Measurements from ENCODE around the gene ATP5PD. TPM values are rescaled to one million over a fixed set of nuclear protein-coding genes. Genes with fewer than 3 reads are reported as not detected.

ATP5PD gene
- polyA plus RNA-seq (2012; ENCODE audit: insufficient read depth, insufficient read length, low read depth) = 221 TPM

- peak; percentile 97 for DNase-seq
- H3K27me3 ChIP-seq = no peaks in the 10 kb centered on the region
- no peaks in the 10 kb centered on the region for H3K9me3 ChIP-seq
- H3K36me3 ChIP-seq = peaks cover 16% of the 10 kb centered on the region
- no peak for TF ChIP-seq CTCF (IDR thresholded peaks at IDR 0.05; ENCODE audit: low read depth, low read length)
- peak within 1 kb of the TSS; percentile 94 for H3K4me3 ChIP-seq (ENCODE audit: low read depth, low read length)
- H3K4me1 ChIP-seq = peaks cover 2% of the 10 kb centered on the region
Observed at GRCh38 chr17:75046407-75047289, at the start of gene ATP5PD, which contains the start of gene KCTD2. TSS of gene ATP5PD (minus strand) at chr17:75046969. CDS start at chr17:75042650, 4,319 bp downstream. TSS of gene KCTD2 (plus strand) at chr17:75047225. CDS start at chr17:75047251, 26 bp downstream.

GRCh38 chr17:75096082-75096625 is 49.4 kb upstream of the ATP5PD start:
- H3K4me1 ChIP-seq = no peaks in the 10 kb centered on the region
- no peak for DNase-seq
- H3K36me3 ChIP-seq = no peaks in the 10 kb centered on the region
- H3K4me3 ChIP-seq (ENCODE audit: low read depth, low read length) = no peak overlapping the region
- TF ChIP-seq CTCF (IDR thresholded peaks at IDR 0.05; ENCODE audit: low read depth, low read length) = no peak
- H3K27me3 ChIP-seq = no peaks in the 10 kb centered on the region
- no peaks in the 10 kb centered on the region for H3K9me3 ChIP-seq

- Histone ChIP-seq H3K4me1 (no peaks in the 10 kb centered on the region), H3K36me3 (no peaks in the 10 kb centered on the region)
- TF ChIP-seq CTCF (IDR thresholded peaks at IDR 0.05; ENCODE audit: low read depth, low read length) = no peak
Observed at GRCh38 chr17:75094871-75095399, 48.2 kb upstream of the ATP5PD start.

GRCh38 chr17:75093548-75094158 is 46.9 kb upstream of the ATP5PD start:
- no peak for DNase-seq
- TF ChIP-seq CTCF (IDR thresholded peaks at IDR 0.05; ENCODE audit: low read depth, low read length) = no peak
- H3K36me3 ChIP-seq = no peaks in the 10 kb centered on the region
- H3K9me3 ChIP-seq = no peaks in the 10 kb centered on the region
- H3K27me3 ChIP-seq = no peaks in the 10 kb centered on the region
- H3K4me1 ChIP-seq = no peaks in the 10 kb centered on the region
- no peak overlapping the region for H3K4me3 ChIP-seq (ENCODE audit: low read depth, low read length)

More at GRCh38 chr17:75094871-75095399, 48.2 kb upstream of the ATP5PD start:
- H3K4me3 ChIP-seq (ENCODE audit: low read depth, low read length) = no peak overlapping the region
- no peaks in the 10 kb centered on the region for H3K27me3 ChIP-seq
- no peak for DNase-seq
- no peaks in the 10 kb centered on the region for H3K9me3 ChIP-seq

GRCh38 chr17:75091855-75092327 is 45.1 kb upstream of the ATP5PD start:
- no peaks in the 10 kb centered on the region for H3K9me3 ChIP-seq
- no peak overlapping the region for H3K4me3 ChIP-seq (ENCODE audit: low read depth, low read length)
- H3K36me3 ChIP-seq = no peaks in the 10 kb centered on the region
- no peak for DNase-seq
- H3K27me3 ChIP-seq = no peaks in the 10 kb centered on the region
- TF ChIP-seq CTCF (IDR thresholded peaks at IDR 0.05; ENCODE audit: low read depth, low read length) = no peak
- H3K4me1 ChIP-seq = no peaks in the 10 kb centered on the region

Data from BE2C (cell line).